MV-4-11 (cell line): ENCODE results near the gene HOXA2.

Experiments used
- DNase-seq: peaks from one replicate; lab custom pipeline; 2025; lab: John Stamatoyannopoulos, UW

HOXA2 gene

DNA sequence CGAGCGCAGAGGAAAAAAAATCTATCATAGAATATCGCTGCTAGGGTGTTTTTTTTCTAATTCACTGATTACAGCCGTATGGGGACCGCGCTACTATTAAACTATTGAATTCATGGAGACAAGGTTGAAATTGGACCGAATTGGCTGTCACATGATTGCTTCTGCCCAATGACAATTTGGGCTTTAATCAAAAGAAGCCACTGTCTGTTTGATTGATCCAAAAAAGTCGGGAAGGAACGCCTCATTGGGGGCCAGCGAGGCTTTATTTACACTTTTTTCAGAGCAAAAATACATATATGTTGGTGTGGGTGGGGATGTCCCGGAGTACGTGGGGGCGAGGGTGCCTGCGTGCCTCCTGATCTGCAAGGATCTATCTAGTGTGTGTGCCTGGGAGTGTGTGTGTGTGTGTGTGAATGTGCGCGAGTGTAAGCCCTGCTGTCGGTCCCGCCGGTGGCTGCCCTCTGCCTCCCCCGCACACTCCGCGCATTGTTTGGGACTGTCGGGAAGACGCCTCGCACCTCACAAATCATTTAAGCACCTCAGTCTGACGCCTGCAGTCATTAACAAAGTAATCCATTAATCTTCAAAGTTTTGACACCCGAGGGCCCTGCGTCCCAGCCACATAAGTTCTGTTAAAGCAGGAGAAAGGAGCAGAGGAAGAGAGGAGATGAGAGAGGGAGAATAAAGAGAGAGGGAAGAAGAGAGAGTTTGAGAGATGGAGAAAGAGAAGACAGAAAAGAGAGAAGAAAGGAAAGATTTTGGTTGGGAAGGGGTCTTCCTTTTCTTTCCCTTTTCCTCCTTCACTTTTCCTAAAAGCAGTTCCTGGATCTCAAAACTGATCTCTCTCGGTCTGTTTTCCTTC, at the start of gene HOXA2:
Gene HOXA2, minus strand, starts transcription at position 103 of the 862 bp plus-strand sequence. CDS start 183 bp downstream, outside the sequence.
- DNase-seq, result no peak

- no peak for DNase-seq
Measured at GRCh38 chr7:27151341-27151930, 49.0 kb upstream of the HOXA2 start.

DNA sequence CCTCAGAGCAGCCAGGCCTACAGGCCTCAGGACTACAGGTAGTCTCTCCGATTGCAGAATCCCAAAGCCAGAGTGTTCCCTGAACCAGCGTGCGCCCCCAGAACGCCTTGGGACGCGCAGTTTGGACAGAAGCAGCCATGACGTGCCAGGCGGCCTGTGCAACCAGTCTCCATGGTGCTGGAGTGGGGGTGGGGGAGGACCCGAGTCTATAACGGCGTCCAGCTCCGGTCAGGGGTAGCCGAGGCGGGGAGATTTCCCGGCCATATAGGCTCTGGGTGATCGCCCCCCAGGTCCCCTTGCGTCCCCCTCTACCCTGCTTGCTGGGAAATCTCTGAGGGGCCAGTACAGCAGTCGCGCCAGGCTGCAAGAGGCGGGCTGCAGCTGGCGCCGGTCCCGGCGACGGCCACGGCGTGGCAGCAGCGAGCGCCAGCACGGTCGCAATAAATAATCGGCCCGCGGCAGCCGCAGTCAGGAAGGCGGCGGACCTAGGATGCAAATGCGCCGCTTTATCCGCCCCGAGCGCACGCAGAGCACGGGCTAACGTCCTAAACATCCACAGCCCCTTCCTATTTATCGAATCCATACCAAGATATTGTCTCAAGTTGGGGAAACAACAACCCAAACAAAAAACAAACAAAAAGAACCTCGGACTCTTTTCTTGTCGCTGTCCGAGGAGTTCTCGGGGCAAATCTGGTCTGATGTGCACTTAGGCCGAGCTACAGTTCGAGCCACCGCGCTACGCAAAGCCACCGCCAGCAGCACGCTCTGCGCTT, 48.3 kb upstream of the HOXA2 start:
- peak; percentile 56 for DNase-seq

DNA sequence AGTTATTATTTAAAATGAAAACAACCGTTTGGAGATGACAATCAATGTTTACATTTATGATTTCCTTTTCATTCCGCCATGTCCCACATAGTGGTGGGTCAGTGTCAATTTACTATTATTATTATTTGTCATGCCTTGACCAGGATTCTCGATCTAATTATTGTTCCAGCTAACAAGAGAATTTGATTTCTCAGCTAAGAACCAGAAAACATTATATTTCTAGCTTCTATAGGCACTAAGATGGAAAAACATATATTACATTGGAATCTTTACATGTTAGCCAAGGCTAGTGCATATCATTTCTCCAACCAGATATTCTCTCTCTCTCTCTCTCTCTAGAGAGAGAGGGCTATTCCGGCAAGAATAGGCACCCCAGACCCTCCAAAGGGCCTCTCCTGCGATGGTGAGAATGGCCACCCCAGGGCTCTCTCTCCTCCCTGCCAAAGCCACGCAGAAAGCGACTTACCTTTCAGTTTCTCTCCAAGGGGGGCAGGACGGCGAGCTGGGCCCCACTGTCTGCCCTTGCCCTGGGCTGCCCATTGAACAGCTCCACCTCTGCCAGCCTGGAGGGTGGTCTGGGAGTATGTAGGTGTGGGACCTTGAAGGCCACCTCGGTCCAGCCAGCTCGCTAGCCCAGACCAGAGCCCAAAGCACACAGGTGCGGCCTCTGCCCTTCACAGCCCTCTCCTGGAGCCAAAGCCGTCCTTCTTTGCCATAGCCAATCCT, 47.5 kb upstream of the HOXA2 start:
- DNase-seq, result no peak

- no peak for DNase-seq
Measured at GRCh38 chr7:27148756-27149641, 46.5 kb upstream of the HOXA2 start.

DNA sequence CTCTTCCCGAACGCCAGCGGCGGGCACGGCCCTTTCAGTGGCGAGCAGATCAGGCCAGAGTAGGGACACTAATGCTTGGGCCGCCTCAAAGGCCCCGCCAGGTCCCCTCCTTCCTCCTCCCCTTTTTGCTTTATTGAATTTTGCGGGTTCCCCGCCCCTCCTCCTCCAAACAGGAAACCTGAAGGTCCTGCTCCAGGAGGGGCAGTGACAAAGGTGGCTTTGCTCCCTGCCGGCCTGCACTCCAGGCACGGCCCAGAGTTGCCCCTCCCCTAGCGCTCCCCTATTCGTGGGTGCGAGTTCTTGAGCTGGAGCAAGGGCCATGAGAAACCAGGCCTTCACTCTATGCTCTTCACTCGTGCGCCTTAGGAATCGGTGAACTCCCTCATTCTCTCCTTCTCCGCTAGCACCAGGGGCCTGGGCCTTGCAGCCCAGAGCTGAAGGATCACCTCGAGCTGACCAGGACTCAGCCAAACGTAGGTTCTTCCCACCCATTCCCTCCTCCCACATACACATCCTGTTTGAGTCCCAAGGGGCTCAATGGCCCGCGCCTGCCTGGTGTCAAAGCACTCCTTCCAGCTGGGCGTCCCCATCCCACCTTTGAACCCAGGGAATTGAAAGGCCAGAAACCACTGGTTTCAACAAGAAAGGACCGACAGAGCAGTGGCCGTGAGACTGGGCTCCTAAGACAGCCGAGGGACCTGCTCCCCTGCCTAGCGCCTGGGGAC, 45.7 kb upstream of the HOXA2 start:
- DNase-seq, result no peak

GRCh38 chr7:27147199-27148030, 44.9 kb upstream of the HOXA2 start, which contains the start of gene HOXA6:
Gene HOXA6 (minus strand): TSS chr7:27147774. CDS start chr7:27147749, 25 bp downstream.
- DNase-seq, result no peak

DNA sequence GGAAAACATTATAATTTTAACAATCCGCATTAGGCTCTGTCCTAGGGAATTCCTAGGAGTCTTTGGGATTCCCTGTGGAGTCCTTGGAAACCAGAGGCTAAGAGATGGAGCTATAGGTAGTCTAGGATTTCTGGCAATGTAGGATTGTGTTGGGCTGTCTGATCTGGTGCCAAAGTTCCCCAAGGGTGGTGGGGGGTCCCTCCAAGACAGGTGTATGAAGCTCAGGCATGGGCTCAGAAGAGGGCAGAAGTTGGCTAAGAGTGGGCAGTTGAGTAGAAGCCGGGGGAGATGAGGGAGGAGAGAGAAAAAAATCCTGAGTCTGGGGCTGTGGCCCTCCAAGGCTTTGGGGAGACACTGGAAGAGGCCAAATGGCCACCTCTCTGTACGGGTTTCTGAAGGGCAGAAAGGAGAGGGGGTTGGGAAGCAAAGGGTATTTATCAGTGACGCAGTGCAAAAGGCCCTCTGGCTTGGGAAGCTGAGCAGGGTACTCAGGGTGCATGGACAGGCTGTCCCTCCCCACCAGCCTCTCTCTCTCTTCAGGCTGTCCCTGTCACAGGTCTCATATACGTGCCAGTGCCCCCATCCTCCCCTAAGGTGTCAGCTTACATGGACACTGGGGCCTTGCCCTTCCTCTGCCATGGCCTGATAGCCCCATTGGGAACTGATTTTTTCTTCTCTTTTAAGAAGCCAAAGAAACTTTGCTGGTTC, 44.2 kb upstream of the HOXA2 start:
- DNase-seq, result no peak

DNA sequence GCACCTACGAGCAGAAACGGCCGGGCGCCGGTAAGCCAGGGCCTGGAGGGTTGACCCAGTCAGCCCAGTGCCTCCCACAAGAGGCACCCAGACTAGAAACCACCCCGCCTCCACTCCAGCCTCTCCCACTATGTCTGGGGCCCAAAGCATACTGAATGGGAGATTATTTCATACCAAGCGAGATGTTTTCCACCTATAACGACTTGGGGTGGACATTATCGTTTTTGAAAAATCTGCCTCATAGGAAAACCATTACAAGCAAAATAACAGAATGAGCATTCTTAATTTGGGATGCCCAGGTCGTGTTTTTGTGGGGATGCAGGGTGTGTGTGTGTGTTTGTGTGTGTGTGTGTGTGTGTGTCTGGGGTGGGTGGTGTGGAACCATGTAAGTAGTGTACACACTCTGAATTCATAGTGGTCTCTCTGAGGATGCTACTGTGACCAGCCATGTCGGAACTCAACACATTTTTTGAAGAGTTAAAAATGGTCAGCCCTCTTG, 43.5 kb upstream of the HOXA2 start:
- no peak for DNase-seq

- no peak for DNase-seq
Measured at GRCh38 chr7:27145165-27145913, 42.9 kb upstream of the HOXA2 start.

DNA sequence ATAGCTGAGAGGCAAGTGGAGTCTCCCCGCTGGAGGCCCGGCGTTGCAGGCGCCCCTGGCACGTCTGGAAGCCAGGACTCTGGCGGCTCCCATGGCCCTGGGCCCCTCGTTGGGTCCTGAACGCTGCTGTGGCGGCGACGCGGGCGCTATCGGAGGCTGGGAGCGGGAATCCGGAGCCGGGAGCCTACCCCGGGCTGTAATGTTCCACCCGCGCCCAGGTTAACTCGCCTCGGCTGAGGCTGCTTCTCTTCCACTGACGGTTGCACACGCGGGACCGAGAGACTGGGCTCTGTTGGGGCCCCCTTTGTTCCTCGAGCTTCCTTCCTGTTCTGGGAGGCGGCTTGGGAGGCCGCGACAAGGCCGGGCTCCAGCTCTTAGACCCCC, 42.3 kb upstream of the HOXA2 start:
- no peak for DNase-seq

DNA sequence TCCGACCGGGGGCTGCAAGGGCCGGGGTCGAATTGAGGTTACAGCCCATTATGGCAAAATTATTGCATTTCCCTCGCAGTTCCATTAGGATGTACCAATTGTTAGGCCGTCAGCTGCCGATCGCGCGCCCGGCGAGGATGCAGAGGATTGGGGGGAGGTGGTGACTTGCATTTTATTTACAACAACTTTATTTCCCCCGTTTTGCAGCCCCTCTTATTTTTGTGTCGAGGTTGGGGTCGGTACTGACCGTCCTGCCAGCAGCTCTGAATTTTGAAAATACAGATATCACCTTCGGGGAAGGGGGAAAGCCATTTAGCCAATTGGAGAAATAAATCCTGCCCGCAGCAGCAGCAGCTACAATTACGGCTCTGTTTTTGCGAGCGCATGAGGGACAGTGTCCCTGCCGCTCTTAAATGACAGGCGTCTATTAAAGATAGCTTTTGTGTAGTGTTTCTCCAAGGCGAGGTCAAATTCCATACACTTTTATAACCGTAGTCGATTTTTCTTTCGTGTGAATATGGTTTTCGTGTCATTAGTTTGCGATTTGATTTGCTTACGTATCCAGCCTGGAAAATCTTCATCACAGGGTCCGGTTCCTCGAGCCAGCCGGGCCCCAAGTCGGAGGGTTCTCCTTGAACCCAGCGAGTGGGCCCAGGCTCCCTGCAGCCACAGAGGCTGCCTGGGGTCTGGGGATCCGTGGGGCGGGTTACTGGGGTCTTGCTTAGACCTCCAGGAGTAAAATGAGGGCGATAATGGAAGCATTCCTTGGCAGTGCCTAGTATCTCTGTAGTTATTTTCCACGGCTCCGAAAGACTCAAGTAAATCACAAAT, 41.7 kb upstream of the HOXA2 start:
- no peak for DNase-seq

GRCh38 chr7:27143023-27143949, 40.8 kb upstream of the HOXA2 start, which contains the start of gene HOXA5:
Gene HOXA5 (minus strand): TSS chr7:27143681. CDS start chr7:27143607, 74 bp downstream.
- peak; percentile 75 for DNase-seq

GRCh38 chr7:27142580-27143022, 40.1 kb upstream of the HOXA2 start:
- DNase-seq, result no peak

DNA sequence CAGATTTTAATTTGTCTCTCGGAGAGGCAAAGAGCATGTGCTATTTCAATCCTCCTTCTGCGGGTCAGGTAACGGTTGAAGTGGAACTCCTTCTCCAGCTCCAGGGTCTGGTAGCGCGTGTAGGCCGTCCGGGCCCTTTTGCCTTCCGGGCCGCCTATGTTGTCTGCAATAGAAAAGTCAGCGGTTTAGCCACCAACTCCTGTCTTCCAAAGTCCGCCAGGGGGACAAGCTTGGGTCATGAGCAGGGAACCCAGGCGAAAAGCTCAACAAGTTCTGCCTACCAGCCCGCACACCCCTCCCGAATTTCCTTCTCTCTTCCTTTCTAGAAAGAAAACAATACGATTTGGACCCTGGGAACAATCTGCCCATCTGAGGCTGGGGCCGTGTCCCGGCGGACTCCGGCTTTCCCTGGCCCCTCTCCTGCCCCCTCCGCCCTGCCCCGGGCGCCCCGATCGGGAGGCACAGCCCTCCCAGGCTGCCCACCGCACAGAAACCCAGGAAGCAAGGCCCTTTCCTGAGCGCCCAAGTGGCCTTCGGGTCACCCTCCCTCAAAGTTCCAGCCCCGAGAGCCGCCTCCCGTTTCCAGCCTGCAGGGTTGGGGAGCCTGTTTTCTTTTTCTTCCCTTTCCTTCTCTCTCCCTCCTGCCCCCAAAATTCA, 39.6 kb upstream of the HOXA2 start:
- DNase-seq, result no peak
